ENCODE results near the gene PGAM5.

Gene PGAM5

GRCh38 chr12:132710405-132711079 lies at the start of gene PGAM5:
PGAM5 (plus strand) TSS chr12:132710842; CDS start chr12:132710877, 35 bp downstream.
- peak; percentile 92 for DNase-seq

- DNase-seq = no peak
These were observed 49.6 kb upstream of the PGAM5 start for GRCh38 chr12:132660996-132661395.

- no peak for DNase-seq
These were observed 48.7 kb upstream of the PGAM5 start for GRCh38 chr12:132661972-132662371.

- DNase-seq = no peak
These were observed 47.5 kb upstream of the PGAM5 start for GRCh38 chr12:132662901-132663755.

GRCh38 chr12:132664206-132665148 lies 46.2 kb upstream of the PGAM5 start:
- DNase-seq = no peak

GRCh38 chr12:132665149-132665491 lies 45.5 kb upstream of the PGAM5 start:
- no peak for DNase-seq

GRCh38 chr12:132665794-132666193 lies 44.8 kb upstream of the PGAM5 start:
- no peak for DNase-seq

- DNase-seq = no peak
These were observed 42.2 kb upstream of the PGAM5 start for GRCh38 chr12:132668191-132669088.

- no peak for DNase-seq
These were observed 41.3 kb upstream of the PGAM5 start for GRCh38 chr12:132669166-132669879.

GRCh38 chr12:132672116-132672515 lies 38.5 kb upstream of the PGAM5 start:
- no peak for DNase-seq

GRCh38 chr12:132672678-132673077 lies 38.0 kb upstream of the PGAM5 start:
- no peak for DNase-seq

- no peak for DNase-seq
These were observed 37.1 kb upstream of the PGAM5 start for GRCh38 chr12:132673288-132674179.

GRCh38 chr12:132674561-132674960 lies 36.1 kb upstream of the PGAM5 start:
- DNase-seq = no peak

- DNase-seq = no peak
These were observed 34.7 kb upstream of the PGAM5 start for GRCh38 chr12:132675757-132676432.

GRCh38 chr12:132677492-132677891 lies 33.1 kb upstream of the PGAM5 start:
- DNase-seq = no peak

- no peak for DNase-seq
These were observed 25.2 kb upstream of the PGAM5 start for GRCh38 chr12:132685400-132685799.

GRCh38 chr12:132686825-132687210 lies 23.8 kb upstream of the PGAM5 start:
- DNase-seq = no peak

GRCh38 chr12:132687211-132688164 lies 23.2 kb upstream of the PGAM5 start, which contains the start of the genes POLE and PXMP2:
POLE (minus strand) TSS chr12:132687342; CDS start chr12:132687315, 27 bp downstream.
PXMP2 (plus strand) TSS chr12:132687587; CDS start chr12:132687671, 84 bp downstream.
- peak; percentile 94 for DNase-seq

All from RPMI8226 (cell line).